HTR-8/SVneo (cell line): ENCODE results near the gene METAP1.
"Not testable (repeated sequence)": the region's sequence is repeated elsewhere in the genome, so short reads cannot be mapped to it uniquely, and the experiment has no call there.

ENCODE experiments used
- DNase-seq: peaks from one replicate; pipeline ENCODE4 v3.0.0; 2011; ENCODE audit warnings: low spot score, mixed read lengths; ENCODE audit not compliant: insufficient read length
- FAIRE-seq: peaks from 2 replicates; lab custom pipeline; 2011; peaks lifted over from hg19 to GRCh38; lab: Jason Lieb, UNC

The METAP1 gene

DNA sequence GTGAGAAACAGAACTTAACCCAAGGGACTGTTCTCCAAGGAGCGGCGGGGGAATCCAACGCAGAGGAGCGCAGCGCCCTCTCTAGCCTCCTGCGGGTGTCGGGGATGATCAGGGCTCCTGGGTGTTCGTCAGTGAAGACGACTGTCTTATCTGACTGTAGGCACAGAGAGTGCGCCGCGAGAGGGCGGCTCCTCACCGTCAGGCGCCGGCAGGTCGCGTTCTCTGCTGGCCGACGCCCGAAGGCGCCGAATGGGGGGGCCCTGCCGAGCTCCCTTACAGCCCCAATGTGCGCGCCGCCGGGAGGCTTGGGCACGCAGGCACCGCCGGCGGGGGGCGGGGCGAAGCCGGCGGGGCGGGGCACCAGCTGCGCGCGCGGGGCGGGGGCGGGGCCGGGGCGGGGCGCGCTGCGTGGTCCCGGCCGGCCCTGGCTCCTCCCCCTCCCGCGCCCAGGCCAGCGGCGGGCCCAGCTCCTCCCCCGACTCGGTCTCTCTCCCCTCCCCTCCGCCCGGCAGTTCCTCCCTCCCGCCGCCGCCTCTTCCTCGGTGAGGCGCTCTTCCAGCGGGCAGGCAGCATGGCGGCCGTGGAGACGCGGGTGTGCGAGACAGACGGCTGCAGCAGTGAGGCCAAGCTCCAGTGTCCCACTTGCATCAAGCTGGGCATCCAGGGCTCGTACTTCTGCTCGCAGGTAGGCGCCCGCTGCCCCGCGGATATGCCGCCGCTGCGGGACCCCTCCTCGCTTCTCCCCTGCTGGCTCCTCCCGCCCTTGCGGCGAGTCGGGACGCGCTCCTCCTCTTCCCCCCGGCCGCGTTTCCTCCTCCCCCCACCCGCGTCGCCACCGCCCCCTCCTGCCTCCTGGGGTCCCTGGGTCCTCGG, at the start of gene METAP1:
Gene METAP1 (plus strand): TSS at position 539 of the 873 bp plus-strand sequence. CDS start 33 bp downstream, at position 572.
- FAIRE-seq (no peak), DNase-seq (peak; percentile 83)

- DNase-seq (no peak), FAIRE-seq (no peak)
These were observed 49.2 kb upstream of the METAP1 start for GRCh38 chr4:98946359-98946758.

DNA sequence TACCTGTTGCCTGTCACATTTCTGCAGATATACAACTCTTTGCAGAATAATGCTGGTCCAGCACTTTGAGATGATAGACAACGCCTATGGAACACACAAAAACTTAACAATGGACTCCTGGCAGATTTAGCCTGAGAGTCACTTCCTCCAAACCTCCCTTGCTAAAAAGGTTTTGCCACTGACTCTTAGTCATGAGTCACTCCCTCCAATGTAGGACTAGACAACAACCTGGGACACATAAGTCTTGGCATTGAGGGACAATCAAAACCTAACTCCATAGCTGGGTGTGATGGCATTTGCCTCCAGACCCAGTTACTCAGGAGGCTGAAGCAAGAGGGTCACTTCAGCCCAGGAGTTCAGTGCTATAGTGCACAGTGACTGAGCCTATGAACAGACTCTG, 44.6 kb upstream of the METAP1 start:
- DNase-seq, result no peak
- FAIRE-seq, result no peak

GRCh38 chr4:98951710-98952109, 43.8 kb upstream of the METAP1 start:
- FAIRE-seq (no peak), DNase-seq (no peak)

DNA sequence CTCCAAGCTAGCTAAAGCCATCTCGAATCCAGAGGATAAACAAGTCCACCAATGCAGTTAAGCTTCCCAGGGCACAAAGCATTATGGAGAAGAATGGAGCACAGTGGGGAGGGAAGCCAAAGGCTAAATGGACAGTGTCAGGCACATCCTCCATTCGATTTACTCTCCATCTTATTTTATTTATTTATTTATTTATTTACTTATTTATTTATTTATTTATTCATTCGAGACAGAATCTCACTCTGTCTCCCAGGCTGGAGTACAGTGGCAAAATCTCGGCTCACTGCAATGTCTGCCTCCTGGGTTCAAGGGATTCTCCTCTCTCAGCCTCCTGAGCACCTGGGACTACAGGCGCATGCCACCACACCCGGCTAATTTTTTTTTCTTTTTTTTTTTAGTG, 40.3 kb upstream of the METAP1 start:
- DNase-seq (no peak), FAIRE-seq (no peak)

- FAIRE-seq (no peak), DNase-seq (no peak)
These were observed 37.5 kb upstream of the METAP1 start for GRCh38 chr4:98958065-98958464.

DNA sequence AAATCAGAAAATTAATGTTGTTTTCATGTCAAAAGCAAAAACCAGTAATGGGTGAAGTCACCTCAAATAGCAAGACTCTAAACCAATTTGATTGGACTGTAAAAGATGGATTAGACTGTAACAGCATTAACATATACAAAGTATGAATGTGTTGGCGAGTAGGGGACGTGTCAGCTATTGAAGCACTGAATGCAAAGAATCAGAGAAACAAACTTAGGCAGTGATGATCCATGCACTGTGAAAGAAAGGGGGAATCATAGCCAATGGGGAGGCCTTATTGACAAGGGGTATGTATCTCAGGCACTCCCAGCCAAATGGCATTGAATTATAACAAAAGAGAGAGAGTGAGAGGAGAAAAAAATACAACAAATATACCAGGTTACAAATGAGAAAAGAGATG, 36.1 kb upstream of the METAP1 start:
- FAIRE-seq (no peak), DNase-seq (no peak)

GRCh38 chr4:98961770-98962169, 33.8 kb upstream of the METAP1 start:
- FAIRE-seq (no peak), DNase-seq (no peak)

DNA sequence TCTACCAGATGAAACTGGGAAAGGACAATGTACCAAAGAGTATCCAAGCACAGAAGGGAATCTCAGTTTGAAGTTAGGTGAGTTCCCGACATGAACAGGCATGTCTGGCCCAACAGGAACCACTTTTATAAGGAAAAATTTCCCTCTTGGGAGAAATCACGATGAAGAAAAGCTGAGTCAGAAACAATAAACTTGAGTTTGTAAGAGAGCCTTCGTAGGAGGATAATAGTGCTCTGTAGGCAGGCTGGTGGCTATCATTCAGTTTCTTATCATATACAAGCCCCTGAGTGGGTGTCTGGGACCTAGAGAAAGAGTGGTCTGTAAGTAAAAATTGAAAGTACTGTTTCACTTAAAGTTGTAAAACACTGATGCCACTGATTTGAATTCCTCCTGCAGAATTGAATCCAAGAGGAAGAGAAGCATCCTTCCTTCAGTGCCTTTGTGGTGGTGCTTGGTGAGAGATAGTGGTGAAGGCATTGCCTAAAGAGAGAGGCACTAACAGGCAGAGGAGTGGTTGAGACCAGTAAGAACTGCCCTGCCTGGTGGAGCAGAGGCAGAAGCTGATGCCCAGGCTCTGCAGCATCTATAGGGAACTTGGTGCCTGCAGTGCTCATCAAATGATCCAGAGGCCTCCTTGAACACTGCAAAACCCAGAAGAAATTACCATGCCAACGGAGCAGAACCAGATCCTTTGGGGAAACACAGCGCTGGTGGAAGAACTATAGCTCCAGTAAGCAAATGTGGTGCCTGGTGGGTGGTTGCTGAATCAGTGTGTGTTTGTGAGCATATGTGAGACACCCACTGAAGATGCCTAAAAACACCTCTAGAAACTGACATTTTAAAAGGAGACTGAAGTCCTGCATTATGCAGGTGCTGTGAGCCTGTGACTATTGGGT, 31.7 kb upstream of the METAP1 start:
- no peak for FAIRE-seq
- DNase-seq, result no peak

DNA sequence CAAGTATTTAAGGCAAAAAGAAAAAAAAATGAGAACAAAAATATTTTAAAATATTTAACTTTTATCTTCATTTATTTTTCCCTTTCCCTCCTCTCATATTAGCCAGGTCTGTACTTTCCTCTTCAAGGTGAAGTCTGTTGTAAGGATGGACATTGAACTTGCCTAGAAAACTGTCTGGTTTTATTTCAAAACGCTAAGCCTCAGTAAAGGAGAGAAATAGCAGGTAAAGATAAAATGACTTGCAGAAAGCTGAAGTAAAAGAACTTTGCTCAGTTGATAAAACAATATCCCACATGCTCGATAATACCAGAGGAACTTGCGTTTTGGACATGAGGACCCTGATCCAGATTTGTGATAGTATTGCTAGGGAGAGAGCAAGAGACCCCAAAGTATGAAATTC, 28.6 kb upstream of the METAP1 start:
- DNase-seq (no peak), FAIRE-seq (no peak)

GRCh38 chr4:98967786-98968329, 27.7 kb upstream of the METAP1 start:
- DNase-seq (no peak), FAIRE-seq (no peak)

DNA sequence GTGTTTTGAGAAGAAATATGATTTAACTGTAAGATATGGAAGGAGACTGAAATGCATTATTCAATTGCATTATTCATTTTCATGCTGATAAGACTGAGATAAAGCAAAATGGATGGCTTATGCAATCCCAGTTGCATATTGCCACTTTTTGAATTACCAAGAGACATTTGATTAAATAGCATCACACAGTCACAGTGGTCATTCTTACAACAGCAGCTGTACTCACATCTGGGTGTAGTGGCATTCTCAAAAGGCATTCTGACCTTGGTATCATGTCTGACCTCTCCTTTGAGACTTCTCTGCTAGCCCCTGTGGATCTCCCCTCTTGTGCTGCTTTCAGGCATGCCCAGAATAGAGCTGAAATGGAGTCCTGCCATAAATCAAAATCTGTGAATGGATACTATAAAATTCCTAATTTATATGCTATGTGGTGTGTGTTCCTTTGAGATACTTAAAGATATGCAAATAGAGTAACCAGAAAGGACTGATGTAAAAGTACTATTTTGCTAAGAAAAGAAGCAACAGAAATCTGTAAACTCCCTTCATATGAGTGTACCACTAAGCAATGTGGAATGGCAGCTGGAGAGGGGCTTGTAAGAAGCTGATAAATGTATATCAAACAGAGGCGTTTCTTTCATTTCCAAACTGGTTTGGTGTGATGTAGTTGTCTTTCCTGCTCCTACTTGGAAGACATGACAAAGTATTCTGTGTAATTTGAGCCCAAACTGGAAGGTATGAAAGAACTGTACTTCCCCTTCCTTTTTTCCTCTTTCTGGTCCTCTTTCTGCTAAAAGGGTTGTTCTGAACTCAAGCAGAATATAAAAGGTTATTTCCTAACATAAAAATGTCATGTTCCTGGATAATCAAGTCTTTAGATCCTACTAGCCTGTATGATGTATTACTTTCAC, 25.4 kb upstream of the METAP1 start:
- no peak for FAIRE-seq

GRCh38 chr4:98976716-98977115, 18.8 kb upstream of the METAP1 start:
- FAIRE-seq (no peak), DNase-seq (peak; percentile 20)

More for the DNA sequence above, 25.4 kb upstream of the METAP1 start:
- no peak for DNase-seq

GRCh38 chr4:98977557-98977956, 18.0 kb upstream of the METAP1 start:
- no peak for FAIRE-seq
- no peak for DNase-seq

- FAIRE-seq, result no peak
These were observed 7.8 kb upstream of the METAP1 start for GRCh38 chr4:98987720-98988119.

GRCh38 chr4:98992835-98993234, 2.7 kb upstream of the METAP1 start:
- not testable (repeated sequence) for DNase-seq, FAIRE-seq

More at GRCh38 chr4:98987720-98988119, 7.8 kb upstream of the METAP1 start:
- no peak for DNase-seq

GRCh38 chr4:98993419-98994071, 2.0 kb upstream of the METAP1 start:
- FAIRE-seq (no peak), DNase-seq (no peak)

- DNase-seq, result no peak
- no peak for FAIRE-seq
These were observed 893 bp upstream of the METAP1 start for GRCh38 chr4:98994474-98995182.
